NCI-H2227 treated with DMSO at 0.1 percent for 48 hours (cell line): ENCODE data around the gene SLC4A8.

Experiments used
- DNase-seq: peaks from one replicate; lab custom pipeline; 2025; lab: John Stamatoyannopoulos, UW

Gene SLC4A8

GRCh38 chr12:51527966-51528365 lies 103.3 kb downstream of the SLC4A8 start:
- DNase-seq = no peak

DNA sequence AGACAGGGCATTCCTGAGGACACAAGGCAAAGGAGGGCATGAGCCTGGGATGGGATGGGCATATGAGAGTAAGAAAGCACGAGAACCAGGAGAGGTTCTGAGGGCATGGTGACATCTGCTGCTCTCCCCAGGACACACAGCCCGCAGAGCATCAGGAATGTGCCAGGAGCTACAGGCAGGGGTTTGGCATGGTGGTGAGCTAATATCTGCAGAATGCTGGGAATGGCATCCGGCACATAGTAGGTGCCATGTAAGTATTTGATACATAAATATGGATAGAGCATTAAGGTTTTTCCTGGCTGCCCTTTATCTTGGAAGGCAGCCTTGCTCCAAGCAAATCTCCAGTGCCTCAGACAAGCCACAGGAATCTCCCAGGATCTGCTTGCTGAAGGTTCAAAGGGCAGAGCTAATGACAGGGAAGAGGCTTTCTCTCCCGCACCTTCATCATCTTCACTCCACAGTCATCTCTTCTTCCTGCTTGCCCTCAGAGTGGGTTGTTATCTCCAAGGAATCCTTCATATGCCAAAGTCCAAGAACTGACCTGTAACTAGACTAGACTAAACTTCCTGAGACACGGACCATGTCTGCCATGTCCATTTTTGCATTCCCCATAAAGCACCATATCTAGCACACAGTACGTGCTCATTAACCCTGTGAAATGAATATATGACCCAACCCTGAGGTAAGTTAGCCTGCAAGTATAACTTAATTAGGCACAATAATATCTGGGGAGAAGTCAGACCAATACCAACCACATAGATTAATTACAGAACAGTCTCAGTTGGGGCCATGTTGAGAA lies 104.4 kb downstream of the SLC4A8 start:
- DNase-seq = no peak

DNA sequence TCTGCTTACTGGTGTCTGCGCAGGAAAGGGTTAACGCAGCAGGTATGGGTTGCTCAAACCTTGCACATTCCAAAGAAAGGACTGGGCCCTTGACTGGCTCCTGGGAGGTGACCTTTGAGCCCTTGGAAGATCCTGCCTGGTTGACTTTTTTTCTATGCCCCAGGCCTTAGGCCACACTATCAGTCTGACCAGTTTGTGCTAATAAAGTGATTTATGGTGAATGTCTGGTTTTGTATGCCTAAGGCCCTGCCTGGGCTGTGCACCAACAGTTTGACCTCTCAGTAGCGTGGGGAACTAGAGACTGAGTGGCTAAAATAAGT lies 105.0 kb downstream of the SLC4A8 start:
- no peak for DNase-seq

- DNase-seq = no peak
Observed at GRCh38 chr12:51530208-51530607, 105.6 kb downstream of the SLC4A8 start.

GRCh38 chr12:51531284-51531977 lies 106.8 kb downstream of the SLC4A8 start:
- no peak for DNase-seq

GRCh38 chr12:51531978-51532497 lies 107.4 kb downstream of the SLC4A8 start:
- peak; percentile 52 for DNase-seq

GRCh38 chr12:51533799-51534198 lies 109.2 kb downstream of the SLC4A8 start:
- DNase-seq = no peak

- no peak for DNase-seq
Observed at GRCh38 chr12:51534216-51535074, 109.8 kb downstream of the SLC4A8 start.

DNA sequence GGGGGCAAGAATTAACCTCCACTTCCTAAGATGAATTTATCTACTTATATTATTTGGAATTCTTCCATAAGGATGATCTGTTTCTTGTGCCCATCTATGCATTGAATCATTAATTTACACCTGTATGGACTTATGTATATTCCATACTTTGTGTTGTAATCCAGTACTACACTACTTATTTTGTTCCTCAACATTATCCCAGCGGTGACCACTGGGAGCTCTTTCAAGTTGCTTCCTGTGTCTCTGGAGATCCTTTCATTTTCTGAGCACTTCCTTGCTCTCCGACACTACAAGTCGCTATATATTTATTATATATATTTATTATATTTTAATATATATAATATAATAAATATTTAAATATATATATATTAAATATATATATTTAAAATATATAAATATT lies 111.5 kb downstream of the SLC4A8 start:
- DNase-seq = no peak

GRCh38 chr12:51538149-51538548 lies 113.5 kb downstream of the SLC4A8 start:
- no peak for DNase-seq

DNA sequence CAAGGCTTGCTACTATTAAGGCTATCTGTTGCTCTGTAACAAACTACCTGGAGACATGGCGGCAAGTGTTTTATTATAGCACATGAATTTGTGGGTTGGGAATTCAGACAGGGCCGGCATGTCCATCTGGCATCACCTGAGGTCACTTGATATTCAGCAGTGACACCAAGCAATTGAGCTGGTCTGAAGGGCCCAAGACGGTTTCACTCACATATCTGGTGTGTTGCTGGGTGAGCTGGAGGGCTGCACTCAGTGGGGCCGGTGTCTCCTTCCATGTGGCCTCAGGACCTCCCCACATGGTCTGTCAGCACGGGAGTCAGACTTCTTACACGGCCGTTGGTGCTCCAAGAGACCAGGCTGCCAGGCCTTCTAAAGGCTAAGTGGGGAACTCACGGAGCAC lies 114.0 kb downstream of the SLC4A8 start:
- no peak for DNase-seq

DNA sequence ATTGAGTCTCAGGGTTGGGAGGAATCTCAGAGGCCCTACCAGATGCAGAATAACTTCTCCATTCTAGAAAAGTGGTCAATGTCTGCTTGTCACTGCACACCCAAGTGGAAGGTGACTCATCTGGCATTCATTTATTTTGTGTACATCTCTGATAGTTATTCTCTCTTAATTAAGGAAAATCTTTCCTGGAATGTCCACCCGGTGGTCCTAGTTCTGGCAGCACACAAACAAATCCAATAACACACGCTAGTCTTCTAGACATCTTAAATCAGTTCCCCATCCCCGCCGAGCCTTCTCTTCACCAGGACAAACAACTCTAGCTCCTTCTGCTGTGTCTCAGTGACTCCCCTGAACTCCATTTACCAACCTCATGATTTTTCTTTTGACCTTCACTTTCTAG lies 116.4 kb downstream of the SLC4A8 start:
- DNase-seq = no peak

DNA sequence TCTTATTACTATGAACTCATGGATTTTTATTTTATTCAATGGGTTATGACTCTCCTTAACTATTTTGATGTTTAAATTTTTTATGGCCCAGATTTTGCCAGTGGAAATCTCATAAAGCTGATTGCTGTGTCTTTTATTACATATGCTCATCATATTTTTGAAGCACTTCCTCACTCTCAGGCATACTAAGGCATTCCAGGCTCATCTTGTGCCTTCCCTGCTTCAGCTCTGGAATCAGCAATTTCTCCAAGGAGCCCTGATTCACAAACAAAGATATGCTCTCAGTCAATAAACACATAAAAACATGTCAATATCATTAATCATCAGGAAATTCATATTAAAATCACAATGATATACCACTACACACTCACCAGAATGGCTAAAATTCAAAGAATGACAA lies 121.5 kb downstream of the SLC4A8 start:
- no peak for DNase-seq

- DNase-seq = no peak
Observed at GRCh38 chr12:51547606-51548005, 123.0 kb downstream of the SLC4A8 start.

- DNase-seq = no peak
Observed at GRCh38 chr12:51548241-51548640, 123.6 kb downstream of the SLC4A8 start.

DNA sequence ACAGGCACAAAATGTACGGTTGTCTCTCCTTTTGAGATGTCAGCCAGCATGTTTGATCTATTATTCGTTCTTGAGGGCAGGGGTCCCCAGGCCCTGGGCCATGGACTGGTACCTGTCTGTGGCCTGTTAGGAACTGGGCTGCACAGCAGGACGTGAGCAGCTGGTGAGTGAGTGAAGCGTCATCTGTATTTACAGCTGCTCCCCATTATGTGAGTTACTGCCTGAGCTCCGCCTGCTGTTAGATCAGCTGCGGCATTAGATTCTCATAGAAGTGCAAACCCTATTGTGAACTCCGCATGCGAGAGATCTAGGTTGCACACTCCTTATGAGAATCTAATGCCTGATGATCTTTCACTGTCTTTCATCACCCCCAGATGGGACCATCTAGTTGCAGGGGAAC lies 125.0 kb downstream of the SLC4A8 start:
- no peak for DNase-seq
